ENCODE data around the gene PLA2G2F.
"Not testable (repeated sequence)": the region's sequence is repeated elsewhere in the genome, so short reads cannot be mapped to it uniquely, and the experiment has no call there.

Gene PLA2G2F

DNA sequence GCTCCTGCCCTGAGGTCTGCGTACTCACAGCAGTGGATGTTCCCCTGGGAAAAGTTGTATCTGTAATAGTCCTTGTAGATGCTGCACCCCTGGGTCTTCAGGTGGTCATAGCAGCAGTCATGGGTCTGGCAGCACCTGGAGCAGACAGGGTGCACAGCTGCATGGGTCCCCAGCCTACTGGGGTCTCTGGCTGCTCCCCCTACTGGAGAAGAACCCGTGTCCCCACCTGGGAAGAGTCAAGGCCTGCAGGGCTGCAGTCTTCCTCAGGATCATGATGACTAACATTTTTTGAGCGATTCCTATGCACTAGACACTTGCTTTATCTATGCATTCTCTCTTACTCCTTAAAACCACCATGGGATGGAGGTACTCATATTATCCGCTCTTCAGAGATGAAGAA is 23.6 kb upstream of the PLA2G2F start:
- DNase-seq, result no peak

DNA sequence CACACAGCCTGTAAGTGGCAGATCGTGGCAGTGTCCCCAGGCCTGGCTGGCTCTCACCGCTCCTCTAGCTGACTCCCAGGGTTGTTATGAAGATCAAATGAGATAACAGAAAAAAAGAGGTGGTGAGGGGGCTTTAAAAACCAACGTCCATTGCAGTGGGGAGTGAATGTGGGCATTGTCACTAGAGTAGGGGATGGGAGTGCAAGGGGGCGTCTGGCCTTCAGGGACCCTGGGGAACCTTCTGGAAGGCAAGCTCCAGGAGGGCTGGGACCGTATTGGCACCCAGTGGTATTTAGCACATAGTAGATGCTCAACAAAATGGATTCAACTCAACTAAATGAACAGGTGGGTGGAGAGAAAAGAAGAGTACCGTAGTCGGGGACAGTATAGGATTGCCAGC is 23.2 kb upstream of the PLA2G2F start:
- no peak for DNase-seq

DNA sequence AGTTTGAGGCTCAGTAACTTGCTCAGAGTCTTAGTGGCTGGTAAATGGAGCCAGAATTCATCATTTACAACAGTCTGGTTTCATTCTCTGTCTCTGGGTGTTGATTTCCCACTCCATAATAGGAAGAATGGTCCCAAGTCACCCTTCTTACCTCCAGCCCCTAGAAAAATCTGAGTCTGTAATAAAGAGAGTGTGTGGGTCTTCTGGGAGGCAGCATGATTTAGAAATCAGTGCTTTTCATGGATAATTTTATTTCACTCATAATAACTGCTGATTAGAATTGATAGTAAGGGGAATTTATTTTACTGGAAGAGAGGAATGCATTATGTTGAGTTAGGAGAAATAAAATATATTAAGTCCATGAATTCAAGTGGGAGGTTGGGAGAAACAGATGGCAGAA is 21.9 kb upstream of the PLA2G2F start:
- DNase-seq, result no peak

DNA sequence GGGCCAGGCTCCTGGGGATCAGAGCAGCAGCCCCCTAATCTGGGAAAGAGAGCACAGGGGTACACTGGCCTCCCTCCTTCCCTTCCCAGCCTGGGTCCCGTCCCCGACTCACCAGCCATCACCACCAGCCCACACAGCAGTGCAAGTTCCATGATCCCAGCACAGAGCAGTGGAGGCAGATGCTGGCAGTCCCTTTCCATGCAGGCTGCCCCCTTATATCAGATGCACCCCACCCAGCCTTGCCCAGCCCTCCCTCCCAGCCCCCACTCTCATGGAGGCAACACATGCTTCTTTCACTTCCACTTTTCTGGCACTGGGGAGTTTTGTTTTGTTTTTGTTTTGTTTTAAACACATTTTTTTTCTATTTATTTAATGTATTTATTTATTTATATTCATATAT is 19.8 kb upstream of the PLA2G2F start, which contains the start of gene PLA2G2D:
PLA2G2D (minus strand) TSS at position 190 of the 400 bp plus-strand sequence; CDS start at position 152, 38 bp downstream.
- no peak for DNase-seq

DNA sequence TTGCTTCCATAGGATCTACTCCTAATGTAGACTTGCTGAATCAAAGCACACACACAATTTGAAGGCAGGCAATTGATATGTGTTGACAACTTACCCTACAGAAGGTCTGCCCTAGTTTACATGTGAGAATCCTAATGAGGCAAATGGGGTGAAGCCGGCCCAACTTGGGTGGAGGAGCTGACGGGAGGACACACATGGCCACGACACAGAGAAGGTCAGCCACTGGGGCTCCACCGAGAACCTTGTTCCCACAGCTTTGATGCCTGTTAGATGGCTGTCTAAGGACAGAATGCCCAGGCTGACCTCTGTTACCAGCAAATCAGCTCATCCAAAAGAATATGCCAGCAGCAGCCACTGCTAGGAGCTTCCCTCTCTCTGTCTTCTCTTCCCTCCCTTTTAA is 18.3 kb upstream of the PLA2G2F start:
- no peak for DNase-seq

DNA sequence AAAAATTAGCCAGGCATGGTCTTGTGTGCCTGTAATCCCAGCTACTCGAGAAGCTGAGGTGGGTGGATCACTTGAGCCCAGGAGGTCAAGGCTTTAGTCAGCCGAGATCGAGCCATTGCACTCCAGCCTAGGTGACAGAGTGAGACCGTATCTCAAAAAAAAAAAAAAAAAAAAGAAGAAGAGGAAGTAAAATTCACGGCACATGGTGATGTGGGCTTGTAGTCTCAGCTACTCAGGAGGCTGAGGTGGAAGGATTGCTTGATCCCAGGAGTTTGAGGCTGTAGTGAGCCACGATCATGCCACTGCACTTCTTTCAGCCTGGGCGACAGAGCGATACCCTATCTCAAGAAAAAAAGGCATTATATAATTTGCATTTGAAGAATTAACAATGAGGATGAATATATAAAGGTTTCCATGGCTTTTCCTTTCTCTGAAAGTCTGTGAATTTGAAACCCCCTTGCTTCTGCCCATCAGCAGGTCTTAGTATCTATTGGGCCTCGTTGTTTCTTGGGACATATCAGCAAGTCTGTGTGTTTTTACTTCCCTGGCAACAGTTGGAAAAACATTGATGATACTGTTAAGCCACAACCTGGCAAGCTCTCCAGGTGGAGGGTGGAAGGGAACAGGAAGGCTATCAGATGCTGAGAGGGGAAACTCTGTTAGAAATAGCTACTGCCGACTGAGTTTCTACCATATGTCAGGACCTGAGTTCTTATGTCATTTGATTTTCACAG is 15.2 kb upstream of the PLA2G2F start:
- no peak for DNase-seq

DNA sequence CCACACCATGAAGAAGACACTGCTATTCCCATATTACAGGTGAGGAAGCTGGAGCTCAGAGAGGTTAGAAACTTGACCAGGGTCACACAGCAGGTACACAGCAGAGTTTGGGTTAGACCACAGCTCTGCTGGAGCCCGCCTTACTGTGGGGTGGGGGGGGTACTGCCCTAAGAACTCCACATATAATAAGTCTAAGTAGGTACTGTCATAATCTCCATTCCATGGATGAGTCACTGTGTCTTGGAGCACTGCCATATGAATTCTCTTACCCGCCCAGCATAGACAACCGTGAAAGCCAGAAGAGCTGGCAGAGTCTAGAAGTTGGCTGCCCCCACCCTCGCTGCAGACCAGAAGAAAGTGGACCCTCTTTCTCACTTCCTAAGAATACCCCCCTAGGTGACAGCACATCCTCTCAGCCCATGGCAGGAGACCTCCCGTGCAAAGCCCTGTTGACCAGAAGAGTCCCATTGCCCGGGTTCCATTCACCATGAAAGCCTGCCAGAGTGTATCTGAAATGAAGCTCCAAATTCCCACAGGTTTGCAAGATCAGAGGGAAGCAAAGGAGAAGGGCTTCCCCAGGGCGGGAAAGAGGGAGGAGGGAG is 14.6 kb upstream of the PLA2G2F start:
- DNase-seq, result peak; percentile 11

DNA sequence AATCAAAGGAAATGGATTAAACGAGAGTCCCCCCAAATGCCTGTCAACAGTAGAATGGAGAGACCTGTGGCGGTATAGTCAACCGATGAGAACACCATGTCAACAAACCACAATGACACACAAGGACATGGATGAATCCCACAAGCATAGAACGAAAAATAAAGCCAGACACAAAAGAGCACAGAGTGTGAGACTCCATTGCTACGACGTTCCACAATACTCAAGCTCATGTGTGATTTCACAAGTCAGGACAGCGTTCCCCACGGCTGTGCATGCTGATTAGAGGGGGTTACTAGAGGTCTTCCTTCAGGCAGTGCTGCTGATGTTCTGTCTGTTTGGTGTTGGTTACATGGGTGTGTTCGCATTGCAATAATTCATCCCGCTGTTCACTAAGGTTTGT is 14.0 kb upstream of the PLA2G2F start:
- DNase-seq, result no peak

DNA sequence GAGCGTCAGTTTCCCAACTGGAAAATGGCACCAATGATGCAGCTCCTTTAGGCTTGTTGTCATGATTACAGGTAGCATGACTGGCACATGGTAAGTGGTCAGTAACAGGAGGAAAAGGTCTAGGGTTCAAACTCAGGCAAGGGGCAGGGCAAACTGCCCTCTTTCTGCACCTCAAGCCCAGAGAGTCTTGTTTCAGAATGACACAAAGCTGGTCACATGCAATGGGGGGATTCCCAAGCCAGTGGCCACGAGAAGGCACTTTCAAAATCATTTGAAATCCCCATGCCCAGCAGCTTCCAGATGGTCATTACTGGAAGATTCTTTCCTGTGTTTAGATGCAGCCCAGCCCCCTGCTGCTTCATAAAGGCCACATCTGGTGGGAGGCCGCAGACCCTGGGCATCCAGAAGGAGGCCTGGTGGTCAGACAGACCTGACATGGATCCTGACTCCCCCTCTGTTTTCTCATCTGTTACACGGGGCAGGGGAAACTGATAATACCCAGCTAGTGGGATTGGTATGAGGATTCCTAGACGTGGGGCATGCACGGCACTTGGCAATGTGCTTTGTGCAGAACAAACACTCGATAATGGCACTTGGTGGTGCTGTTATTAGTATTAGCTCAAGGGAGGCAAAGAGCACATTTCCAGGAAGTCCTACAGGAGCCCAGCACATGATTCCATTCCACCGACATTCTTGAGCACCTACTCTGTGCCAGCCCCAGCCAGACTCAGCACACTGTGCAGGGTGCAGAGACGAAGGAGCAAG is 12.9 kb upstream of the PLA2G2F start:
- DNase-seq, result no peak

DNA sequence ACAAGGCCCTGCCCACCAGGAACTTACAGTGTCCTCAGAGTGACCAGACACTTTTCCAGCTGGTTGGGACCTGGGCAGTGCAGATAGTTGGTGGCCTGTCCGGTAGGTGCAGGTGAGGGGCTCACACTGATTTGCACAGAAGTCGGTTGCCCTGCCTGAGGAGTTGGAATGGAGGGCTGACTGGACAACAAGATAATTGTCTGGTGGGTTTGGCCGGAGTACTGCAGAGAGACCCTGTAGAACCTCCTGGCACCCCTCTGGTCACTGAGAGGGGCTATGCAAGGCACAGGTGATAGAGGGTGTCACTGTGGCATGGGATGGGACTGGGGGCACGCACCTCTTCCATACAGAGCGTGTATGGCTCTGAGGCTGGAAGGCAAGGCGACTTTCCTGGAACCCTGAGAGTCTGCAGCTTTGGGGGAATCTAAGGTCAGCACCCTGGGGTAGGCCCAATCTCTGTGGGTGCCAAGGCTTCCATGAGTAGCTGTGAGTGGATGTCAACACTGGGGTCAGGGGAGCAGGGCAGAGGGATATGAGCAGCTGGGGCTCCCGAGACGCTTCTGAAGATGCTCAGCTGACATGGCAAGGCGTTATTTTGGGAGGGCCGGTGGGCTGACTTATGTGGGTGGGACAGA is 12.2 kb upstream of the PLA2G2F start:
- no peak for DNase-seq

DNA sequence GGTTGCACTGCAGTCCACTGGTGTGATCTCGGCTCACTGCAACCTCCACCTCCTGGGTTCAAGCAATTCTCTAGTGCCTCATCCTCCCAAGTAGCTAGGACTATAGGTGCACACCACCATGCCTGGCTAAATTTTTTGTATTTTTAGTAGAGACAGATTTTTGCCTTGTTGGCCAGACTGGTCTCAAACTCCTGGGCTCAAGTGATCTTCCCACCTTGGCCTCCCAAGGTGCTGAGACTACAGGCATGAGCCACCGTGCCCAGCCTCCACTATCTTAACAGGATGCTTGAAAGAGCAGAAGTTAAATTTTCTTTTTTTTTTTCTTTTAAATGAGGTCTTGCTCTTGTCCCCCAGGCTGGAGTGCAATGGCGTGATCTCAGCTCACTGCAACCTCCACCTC is 8.6 kb upstream of the PLA2G2F start:
- DNase-seq, result not testable (repeated sequence)

DNA sequence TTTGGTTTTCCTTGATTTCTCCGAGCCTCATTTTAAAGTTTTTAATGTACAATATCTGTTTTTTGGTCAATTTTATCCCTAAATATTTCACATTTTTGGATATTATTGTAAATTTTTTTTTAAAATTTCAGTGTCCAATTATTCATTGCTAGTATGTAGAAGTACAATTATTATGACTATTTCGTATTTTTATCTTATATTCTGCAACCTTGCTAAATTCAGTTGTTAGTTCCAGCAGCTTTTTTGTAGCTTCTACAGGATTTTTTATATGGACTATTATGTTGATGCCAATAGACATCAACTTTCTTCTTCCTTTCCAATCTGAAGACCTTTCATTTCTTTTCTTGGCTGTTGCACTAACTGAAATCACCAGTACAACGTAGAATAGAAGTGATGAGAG is 4.1 kb upstream of the PLA2G2F start:
- DNase-seq, result no peak

DNA sequence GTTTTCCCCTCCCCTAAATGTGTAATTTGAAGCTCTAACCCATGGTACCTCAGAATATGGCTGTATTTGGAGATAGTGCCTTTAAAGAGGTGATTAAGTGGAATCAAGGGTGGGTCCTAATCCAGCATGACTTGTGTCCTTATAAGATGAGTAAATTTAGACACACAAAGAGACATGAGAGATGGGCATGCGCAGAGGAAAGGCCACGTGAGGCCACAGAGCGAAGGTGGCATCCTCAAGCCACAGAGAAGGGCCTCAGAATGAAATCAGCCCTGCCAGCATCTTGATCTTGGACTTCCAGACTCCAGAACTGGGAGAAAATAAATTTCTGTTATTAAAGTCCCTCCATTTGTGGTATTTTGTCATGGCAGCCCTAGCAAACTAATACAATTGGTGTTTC is 2.9 kb upstream of the PLA2G2F start:
- no peak for DNase-seq

DNA sequence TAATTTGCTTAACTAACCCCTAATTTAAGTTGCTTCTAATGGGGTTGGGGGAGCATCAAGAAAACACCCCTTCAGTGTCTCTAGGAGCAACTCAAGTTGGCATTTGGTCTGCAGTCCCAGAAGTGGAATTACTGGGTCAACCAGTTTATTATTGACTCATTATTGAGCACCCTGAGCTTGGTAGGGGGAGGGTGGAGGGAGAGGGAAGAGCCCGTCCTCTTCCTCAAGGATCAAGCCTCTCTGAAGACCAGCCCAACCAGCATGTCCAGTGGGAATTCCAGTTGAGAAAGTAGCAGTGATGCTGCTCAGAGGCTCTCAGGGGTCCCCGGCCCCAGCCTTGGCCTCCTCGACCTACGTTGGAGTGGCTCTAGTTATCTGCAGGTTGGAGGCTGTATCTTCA is 2.1 kb upstream of the PLA2G2F start:
- no peak for DNase-seq

DNA sequence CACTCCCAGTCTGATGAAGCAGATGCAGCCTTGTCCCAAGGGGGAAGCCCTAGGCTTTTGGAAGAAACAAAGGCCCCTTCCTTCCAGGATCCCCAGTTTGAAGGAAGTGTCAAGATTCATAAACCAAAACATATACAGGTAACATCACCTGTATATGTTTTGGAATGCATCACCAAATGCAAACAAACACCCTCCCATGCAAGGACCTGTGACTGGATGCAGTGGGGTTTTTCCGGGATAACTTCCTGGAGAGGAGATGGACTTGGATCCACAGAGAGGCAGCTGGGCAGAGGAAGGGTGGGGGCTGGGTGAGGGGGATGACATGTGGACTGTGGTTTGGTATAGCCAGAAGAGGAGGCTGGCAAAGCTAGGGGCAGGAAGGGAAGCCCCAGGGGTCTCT is 1.5 kb upstream of the PLA2G2F start:
- DNase-seq, result no peak

DNA sequence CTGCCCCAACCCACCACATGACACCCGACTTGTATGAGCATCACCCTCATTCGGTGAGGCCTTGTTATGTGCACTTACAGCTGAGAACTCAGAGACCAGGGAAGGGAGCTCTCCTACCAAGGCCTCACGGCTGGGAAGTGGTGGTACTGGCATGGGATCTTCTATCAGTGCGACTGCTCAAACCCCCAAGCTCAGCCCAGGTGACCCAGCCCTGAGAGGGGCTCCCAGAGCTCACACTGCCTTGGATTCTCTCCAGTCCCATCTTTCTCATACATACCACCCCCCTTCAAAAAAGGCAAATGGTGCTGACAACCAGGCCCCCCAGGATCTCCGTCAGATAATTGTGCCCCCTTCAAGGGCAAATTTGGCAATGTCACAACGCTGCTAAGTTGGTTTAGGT is 777 bp upstream of the PLA2G2F start:
- no peak for DNase-seq

DNA sequence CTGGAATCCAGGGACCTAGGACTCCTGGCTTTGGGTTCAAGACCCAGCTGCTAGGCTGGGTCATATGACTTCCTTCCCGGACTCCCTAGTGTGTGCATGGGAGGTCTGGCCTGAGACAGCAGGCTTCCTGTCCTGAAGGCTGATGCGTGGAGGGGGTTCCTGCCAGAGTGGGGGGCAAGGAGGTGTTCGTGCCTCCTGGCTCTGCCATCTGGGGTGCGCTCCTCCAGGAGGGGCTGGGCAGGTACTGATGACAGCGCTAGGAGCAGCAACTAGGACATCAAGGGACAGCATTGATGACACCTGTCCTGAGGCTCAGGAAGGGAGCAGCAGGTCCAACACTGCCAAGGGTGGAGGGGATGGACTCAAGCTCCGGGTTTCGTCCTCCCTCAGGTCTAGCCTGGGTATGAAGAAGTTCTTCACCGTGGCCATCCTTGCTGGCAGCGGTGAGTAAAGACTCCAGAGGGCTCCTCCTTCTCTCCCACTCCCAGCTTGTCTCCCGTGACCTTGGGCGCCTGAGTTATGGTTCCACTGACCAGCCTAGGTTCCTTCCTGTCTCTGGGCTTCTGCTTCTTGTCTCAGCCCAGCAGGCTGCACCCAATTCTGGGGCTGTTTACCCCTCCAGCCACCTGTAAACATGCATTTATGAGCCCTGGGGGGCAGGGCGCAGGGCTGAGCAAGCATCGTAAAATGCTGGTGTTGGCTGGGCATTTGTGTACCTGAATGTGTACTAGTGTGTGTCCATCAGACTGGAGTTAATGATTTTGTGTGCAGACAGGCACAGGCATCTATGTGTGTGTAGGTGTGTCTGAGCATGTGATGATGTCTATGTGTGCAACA is 871 bp downstream of the PLA2G2F start:
- DNase-seq, result no peak

DNA sequence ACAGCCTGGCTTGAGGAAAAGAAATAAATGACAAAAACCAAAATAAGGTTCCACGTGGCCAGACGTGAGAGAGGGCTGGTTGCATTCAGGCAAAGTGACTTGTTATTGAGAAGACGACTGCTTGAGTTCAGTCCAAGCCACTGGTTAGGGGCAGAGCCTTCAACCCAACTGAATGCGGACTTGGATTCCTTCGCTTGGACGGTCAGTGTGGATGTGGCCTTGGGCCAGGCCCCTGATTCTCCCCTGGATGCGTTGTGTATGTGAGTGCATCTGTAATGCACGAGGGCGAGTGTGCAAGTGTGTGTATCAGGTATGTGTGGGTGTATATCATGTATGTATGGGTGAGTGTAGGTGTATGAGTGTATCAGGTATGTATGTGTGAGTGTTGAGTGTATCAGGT is 1.9 kb downstream of the PLA2G2F start:
- no peak for DNase-seq

DNA sequence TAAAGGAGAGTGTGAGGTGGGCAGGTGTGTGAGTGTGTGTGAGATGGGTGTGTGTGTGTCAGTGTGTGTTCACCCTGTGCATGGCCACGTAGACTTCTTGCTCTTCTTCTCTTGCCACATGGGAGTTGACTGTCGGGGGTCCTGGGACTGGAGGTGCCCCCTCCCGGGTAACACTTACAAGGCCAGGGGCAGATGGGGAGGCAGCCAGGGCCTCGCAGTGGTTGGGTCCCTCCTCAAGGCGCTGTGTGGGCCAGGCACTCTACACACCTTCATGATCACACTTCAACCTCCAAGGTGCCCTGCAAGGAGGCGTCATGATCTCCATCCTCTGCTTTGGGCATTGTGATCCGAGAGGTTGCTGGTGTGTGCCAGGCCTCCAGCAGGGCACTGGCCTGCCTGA is 2.3 kb downstream of the PLA2G2F start:
- no peak for DNase-seq

DNA sequence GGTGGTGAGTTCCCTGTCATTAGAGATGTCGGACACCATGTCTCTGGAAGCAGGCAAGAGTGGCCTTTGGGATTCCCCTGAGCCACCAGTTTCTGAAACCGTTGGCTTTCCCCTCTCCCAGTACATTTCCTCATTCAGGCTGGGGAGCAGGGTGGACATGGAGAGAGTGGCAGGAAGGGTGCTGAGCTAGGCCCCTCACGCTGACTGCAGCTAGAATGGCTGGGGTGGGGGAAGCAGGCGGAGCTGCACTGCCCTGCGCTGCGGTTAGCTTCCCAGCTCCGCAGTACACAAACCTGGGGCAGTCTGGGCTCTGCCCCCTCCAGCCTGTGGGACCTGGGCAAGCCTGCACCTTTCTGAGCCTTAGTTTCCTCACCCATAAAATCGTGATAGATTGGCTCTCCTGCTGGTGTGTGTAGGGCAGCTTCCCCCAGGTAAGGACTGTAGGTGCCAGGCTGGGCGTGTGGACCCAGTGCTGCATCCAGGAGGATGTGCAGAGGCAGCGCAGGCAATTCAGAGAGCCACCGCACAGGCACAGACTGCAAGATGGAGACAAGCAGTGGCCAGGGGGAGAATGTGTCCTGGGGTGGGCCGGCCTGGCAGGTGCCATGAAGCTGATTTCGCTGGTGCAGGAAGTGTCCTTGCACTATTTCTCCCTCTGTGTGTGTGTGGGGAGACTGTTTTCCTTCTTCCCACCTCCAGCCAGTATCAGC is 3.0 kb downstream of the PLA2G2F start:
- no peak for DNase-seq

DNA sequence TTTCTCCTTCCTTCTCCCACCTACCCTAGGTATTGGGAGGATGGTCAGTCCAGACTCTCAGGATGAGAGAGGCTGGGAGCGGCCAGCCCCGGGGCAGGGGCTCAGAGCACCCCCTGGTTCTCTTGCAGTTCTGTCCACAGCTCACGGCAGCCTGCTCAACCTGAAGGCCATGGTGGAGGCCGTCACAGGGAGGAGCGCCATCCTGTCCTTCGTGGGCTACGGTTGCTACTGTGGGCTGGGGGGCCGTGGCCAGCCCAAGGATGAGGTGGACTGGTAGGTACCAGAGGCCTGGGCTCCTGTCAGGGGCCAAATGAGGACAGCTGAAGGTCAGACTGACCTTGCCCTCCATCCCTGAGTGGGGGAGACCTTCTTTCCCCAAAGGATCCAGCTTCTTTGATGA is 4.2 kb downstream of the PLA2G2F start:
- DNase-seq, result no peak
